WTC11 (cell line): ENCODE results near the gene OSBPL9. TPM values are rescaled to one million over a fixed set of nuclear protein-coding genes. Genes with fewer than 3 reads are reported as not detected.

Experiments used
- ATAC-seq: fragments of 200-7000 bp; cut with Tn5 transposase; 2 replicates; pipeline ENCODE4 v1.10.0; 2021; ENCODE audit warnings: mild to moderate bottlenecking, moderate library complexity
- CTCF ChIA-PET: fragments of 300-600 bp; sonication (Branson Sonifier 250); formaldehyde crosslinking; loops from one replicate; lab custom pipeline; 2021; ENCODE audit warnings: antibody characterized with exemption; lab: Charles Lee
- POLR2A ChIA-PET: fragments of 350-600 bp; sonication (Branson Sonifier 250); formaldehyde crosslinking; loops from one replicate; lab custom pipeline; 2021; ENCODE audit warnings: antibody characterized with exemption; lab: Charles Lee
- DNase-seq: peaks from one replicate; pipeline ENCODE4 v3.0.0; 2021; ENCODE audit warnings: low spot score
- H3K27ac Mint-ChIP-seq: 2 replicates; pipeline ENCODE4 v1.8.0; 2021; ENCODE audit warnings: mixed read lengths
- H3K27me3 Mint-ChIP-seq: 2 replicates; pipeline ENCODE4 v1.8.0; 2021; ENCODE audit warnings: low read depth, mild to moderate bottlenecking, moderate library complexity, mixed read lengths
- H3K36me3 Mint-ChIP-seq: 2 replicates; pipeline ENCODE4 v1.8.0; 2021; ENCODE audit warnings: mixed read lengths
- H3K4me1 Mint-ChIP-seq: 2 replicates; pipeline ENCODE4 v1.8.0; 2022; ENCODE audit warnings: mixed read lengths
- H3K4me3 Mint-ChIP-seq: 2 replicates; pipeline ENCODE4 v1.8.0; 2021; ENCODE audit warnings: mild to moderate bottlenecking, moderate library complexity, mixed read lengths
- H3K9me3 Mint-ChIP-seq: 2 replicates; pipeline ENCODE4 v1.8.0; 2021; ENCODE audit warnings: mixed read lengths
- AR ChIP-seq: fragments of 250-450 bp; sonication (Bioruptor Pico); IDR thresholded peaks from 2 replicates; pipeline ENCODE4 v1.9.0; 2021; ENCODE audit warnings: mild to moderate bottlenecking
- CDX4 ChIP-seq: fragments of 250-450 bp; sonication (Bioruptor Pico); IDR thresholded peaks from 2 replicates; pipeline ENCODE4 v1.9.0; 2021; ENCODE audit warnings: moderate library complexity, mild to moderate bottlenecking, inconsistent platforms, borderline replicate concordance
- EMX1 ChIP-seq: fragments of 250-450 bp; sonication (Bioruptor Pico); IDR thresholded peaks from 2 replicates; pipeline ENCODE4 v1.8.0; 2021; ENCODE audit warnings: mild to moderate bottlenecking
- ETV6 ChIP-seq: sonication (generic); formaldehyde crosslinking; IDR thresholded peaks from 2 replicates; pipeline ENCODE4 v1.8.1; 2022; ENCODE audit warnings: mild to moderate bottlenecking, missing genetic modification reagents
- FOXJ3 ChIP-seq: sonication (generic); formaldehyde crosslinking; IDR thresholded peaks from 2 replicates; pipeline ENCODE4 v1.9.0; 2021; ENCODE audit warnings: missing genetic modification reagents, mild to moderate bottlenecking, borderline replicate concordance
- FOXK1 ChIP-seq: sonication (generic); formaldehyde crosslinking; IDR thresholded peaks from 2 replicates; pipeline ENCODE4 v1.8.0; 2022; ENCODE audit warnings: mild to moderate bottlenecking, moderate library complexity, missing genetic modification reagents
- IRF2 ChIP-seq: sonication (generic); formaldehyde crosslinking; IDR thresholded peaks from 2 replicates; pipeline ENCODE4 v1.8.0; 2022; ENCODE audit warnings: low read depth, missing genetic modification reagents, borderline replicate concordance
- JUN ChIP-seq: sonication (generic); formaldehyde crosslinking; IDR thresholded peaks from 2 replicates; pipeline ENCODE4 v1.8.0; 2023; ENCODE audit warnings: mild to moderate bottlenecking, missing genetic modification reagents
- MYBL2 ChIP-seq: sonication (generic); formaldehyde crosslinking; IDR thresholded peaks from 2 replicates; pipeline ENCODE4 v1.8.1; 2023; ENCODE audit warnings: mild to moderate bottlenecking, moderate library complexity, missing genetic modification reagents
- NFATC4 ChIP-seq: fragments of 250-450 bp; sonication (Bioruptor Pico); IDR thresholded peaks from 2 replicates; pipeline ENCODE4 v1.9.0; 2021; ENCODE audit warnings: mild to moderate bottlenecking
- NR1H2 ChIP-seq: sonication (generic); formaldehyde crosslinking; IDR thresholded peaks from 2 replicates; pipeline ENCODE4 v1.9.0; 2021; ENCODE audit warnings: mild to moderate bottlenecking, moderate library complexity, missing genetic modification reagents
- RELA ChIP-seq: sonication (generic); formaldehyde crosslinking; IDR thresholded peaks from 2 replicates; pipeline ENCODE4 v1.8.1; 2022; ENCODE audit warnings: missing genetic modification reagents, mild to moderate bottlenecking, borderline replicate concordance
- RORB ChIP-seq: fragments of 250-450 bp; sonication (Bioruptor Pico); IDR thresholded peaks from 2 replicates; pipeline ENCODE4 v1.9.0; 2021; ENCODE audit warnings: mild to moderate bottlenecking
- SMAD4 ChIP-seq: sonication (generic); formaldehyde crosslinking; IDR thresholded peaks from 2 replicates; pipeline ENCODE4 v1.8.0; 2022; ENCODE audit warnings: mild to moderate bottlenecking, missing genetic modification reagents
- SOX15 ChIP-seq: fragments of 250-450 bp; sonication (Bioruptor Pico); IDR thresholded peaks from 2 replicates; pipeline ENCODE4 v1.9.0; 2021; ENCODE audit warnings: mild to moderate bottlenecking
- TEAD4 ChIP-seq: sonication (generic); formaldehyde crosslinking; IDR thresholded peaks from 2 replicates; pipeline ENCODE4 v1.8.0; 2022; ENCODE audit warnings: mild to moderate bottlenecking, missing genetic modification reagents
- USF1 ChIP-seq: sonication (generic); formaldehyde crosslinking; IDR thresholded peaks from 2 replicates; pipeline ENCODE4 v1.8.0; 2022; ENCODE audit warnings: mild to moderate bottlenecking, missing genetic modification reagents
- USF2 ChIP-seq: sonication (generic); formaldehyde crosslinking; IDR thresholded peaks from 2 replicates; pipeline ENCODE4 v1.8.1; 2023; ENCODE audit warnings: mild to moderate bottlenecking, missing genetic modification reagents, moderate library complexity
- ZBTB21 ChIP-seq: sonication (generic); formaldehyde crosslinking; IDR thresholded peaks from 2 replicates; pipeline ENCODE4 v1.8.1; 2023; ENCODE audit warnings: mild to moderate bottlenecking, missing genetic modification reagents, borderline replicate concordance
- ZNF219 ChIP-seq: sonication (generic); formaldehyde crosslinking; IDR thresholded peaks from 2 replicates; pipeline ENCODE4 v1.8.0; 2023; ENCODE audit warnings: missing genetic modification reagents, mild to moderate bottlenecking, borderline replicate concordance
- ZNF416 ChIP-seq: fragments of 250-450 bp; sonication (Bioruptor Pico); IDR thresholded peaks from 2 replicates; pipeline ENCODE4 v1.9.0; 2021; ENCODE audit warnings: mild to moderate bottlenecking, inconsistent platforms
- total RNA-seq: library from RNA; stranded (reverse); gene quantifications from 3 replicates; pipeline ENCODE4 v1.2.3, GENCODE V29; 2021
- TF ChIP-seq, protein P1 (sequence below): sonication (generic); formaldehyde crosslinking; IDR thresholded peaks from 2 replicates; pipeline ENCODE4 v1.8.0; 2022; ENCODE audit warnings: mild to moderate bottlenecking, missing genetic modification reagents
- TF ChIP-seq, protein P2 (sequence below): sonication (generic); formaldehyde crosslinking; IDR thresholded peaks from 2 replicates; pipeline ENCODE4 v1.8.0; 2022; ENCODE audit warnings: mild to moderate bottlenecking, missing genetic modification reagents
- TF ChIP-seq, protein P3 (sequence below): sonication (generic); formaldehyde crosslinking; conservative IDR thresholded peaks from 2 replicates; pipeline ENCODE4 v1.8.1; 2022; ENCODE audit warnings: mild to moderate bottlenecking, missing genetic modification reagents
- TF ChIP-seq, protein P4 (sequence below): fragments of 250-450 bp; sonication (Bioruptor Pico); IDR thresholded peaks from 2 replicates; pipeline ENCODE4 v1.9.0; 2021; ENCODE audit warnings: mild to moderate bottlenecking

OSBPL9 gene
- total RNA-seq, 1 experiment from 2014 or later, result 55.6 TPM

DNA sequence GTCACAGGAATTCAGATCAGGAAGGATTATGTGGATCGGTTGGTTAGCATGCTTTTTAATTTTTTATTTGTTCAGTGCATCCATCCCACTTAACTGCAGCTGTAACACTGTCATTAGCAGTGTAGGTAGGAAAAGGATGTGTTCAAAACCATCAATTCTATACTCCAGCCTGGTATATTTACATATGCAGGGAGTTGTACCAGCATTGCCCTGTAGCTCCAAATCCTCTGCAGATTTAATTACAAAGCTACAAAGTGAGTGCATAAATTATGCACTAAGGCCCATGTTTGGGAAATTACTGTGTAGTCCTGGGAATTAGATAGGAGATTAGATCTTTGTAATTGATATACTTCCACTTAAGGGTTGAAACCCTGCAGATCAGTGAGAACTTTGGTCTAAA lies 15.9 kb upstream of the OSBPL9 start:
- Mint-ChIP-seq H3K9me3 (no peaks in the 10 kb centered on the region), H3K4me3 (no peak overlapping the region), H3K36me3 (no peaks in the 10 kb centered on the region), H3K27ac (no peak overlapping the region)
- POLR2A ChIA-PET, result no interaction called here
- CTCF ChIA-PET, result no interaction called here
- DNase-seq, result no peak
- TF ChIP-seq NFATC4 (CRISPR knock-in tag), result no peak
- no peak for TF ChIP-seq AR
- TF ChIP-seq NR1H2 (CRISPR knock-in tag), result no peak
- no peak for TF ChIP-seq SMAD4 (CRISPR knock-in tag)
- TF ChIP-seq JUN, result no peak
- TF ChIP-seq MYBL2, result no peak
- TF ChIP-seq, protein P1, sequence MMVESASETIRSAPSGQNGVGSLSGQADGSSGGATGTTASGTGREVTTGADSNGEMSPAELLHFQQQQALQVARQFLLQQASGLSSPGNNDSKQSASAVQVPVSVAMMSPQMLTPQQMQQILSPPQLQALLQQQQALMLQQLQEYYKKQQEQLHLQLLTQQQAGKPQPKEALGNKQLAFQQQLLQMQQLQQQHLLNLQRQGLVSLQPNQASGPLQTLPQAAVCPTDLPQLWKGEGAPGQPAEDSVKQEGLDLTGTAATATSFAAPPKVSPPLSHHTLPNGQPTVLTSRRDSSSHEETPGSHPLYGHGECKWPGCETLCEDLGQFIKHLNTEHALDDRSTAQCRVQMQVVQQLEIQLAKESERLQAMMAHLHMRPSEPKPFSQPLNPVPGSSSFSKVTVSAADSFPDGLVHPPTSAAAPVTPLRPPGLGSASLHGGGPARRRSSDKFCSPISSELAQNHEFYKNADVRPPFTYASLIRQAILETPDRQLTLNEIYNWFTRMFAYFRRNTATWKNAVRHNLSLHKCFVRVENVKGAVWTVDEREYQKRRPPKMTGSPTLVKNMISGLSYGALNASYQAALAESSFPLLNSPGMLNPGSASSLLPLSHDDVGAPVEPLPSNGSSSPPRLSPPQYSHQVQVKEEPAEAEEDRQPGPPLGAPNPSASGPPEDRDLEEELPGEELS (CRISPR knock-in tag), result no peak
- TF ChIP-seq RELA (CRISPR knock-in tag), result no peak
- TF ChIP-seq, protein P2, sequence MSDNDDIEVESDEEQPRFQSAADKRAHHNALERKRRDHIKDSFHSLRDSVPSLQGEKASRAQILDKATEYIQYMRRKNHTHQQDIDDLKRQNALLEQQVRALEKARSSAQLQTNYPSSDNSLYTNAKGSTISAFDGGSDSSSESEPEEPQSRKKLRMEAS, result no peak
- TF ChIP-seq USF1, result no peak
- TF ChIP-seq, protein P3, sequence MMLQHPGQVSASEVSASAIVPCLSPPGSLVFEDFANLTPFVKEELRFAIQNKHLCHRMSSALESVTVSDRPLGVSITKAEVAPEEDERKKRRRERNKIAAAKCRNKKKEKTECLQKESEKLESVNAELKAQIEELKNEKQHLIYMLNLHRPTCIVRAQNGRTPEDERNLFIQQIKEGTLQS (CRISPR knock-in tag), result no peak
- TF ChIP-seq ZNF416 (CRISPR knock-in tag), result no peak
- TF ChIP-seq ZBTB21 (CRISPR knock-in tag), result no peak
- no peak for TF ChIP-seq SOX15 (CRISPR knock-in tag)
- no peak for TF ChIP-seq EMX1 (CRISPR knock-in tag)
- TF ChIP-seq, all 79 proteins: peak for 0
- Mint-ChIP-seq H3K27me3 (no peaks in the 10 kb centered on the region), H3K4me1 (peaks cover 8% of the 10 kb centered on the region; the same call in 1 of the 2 replicates)
- ATAC-seq, result no peak

DNA sequence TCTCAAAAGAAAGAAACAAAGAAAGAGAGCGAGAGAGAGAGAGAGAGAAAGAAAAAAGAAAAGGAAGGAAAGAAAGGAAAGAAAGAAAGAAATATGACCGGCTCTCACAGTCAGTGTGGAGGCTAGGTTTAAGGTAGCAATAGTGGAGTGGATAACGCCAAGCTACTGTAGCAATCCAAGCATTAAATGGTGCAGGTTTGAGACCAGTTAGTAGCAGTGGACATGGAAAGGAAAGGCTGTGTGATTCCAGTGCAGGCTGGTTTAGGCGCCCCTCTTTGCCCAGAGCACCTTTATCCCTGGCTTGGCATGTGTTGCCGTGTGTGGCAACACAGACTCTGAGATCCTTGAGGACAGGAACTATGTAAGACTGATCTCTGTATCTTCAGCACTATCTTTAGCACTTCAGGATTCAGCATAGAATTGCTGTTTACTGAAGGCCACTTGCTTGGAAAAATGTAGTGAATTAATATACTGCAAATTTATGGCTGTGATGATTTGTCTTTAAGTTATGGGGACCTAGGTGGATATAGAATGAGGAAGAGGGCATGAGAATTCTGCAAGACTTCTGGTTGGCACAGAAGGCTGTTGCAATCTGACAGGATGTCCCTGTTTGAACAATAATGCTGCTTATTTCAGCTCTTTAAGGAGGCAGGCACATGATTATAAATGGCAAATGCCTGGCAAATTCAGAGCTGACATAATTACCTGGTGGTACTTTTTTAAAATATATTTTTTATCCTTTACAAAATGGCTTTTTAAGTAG lies 10.8 kb upstream of the OSBPL9 start:
- Mint-ChIP-seq H3K9me3 (no peaks in the 10 kb centered on the region; the same call in 1 of the 2 replicates), H3K27me3 (no peaks in the 10 kb centered on the region), H3K27ac (no peak overlapping the region), H3K36me3 (no peaks in the 10 kb centered on the region), H3K4me1 (peaks cover 1% of the 10 kb centered on the region; the same call in 1 of the 2 replicates), H3K4me3 (no peak overlapping the region)
- ATAC-seq (no peak), DNase-seq (no peak)
- ChIA-PET POLR2A (no interaction called here), CTCF (no interaction called here)
- no peak for TF ChIP-seq TEAD4 (CRISPR knock-in tag)
- no peak for TF ChIP-seq ETV6 (CRISPR knock-in tag)
- no peak for TF ChIP-seq FOXJ3 (CRISPR knock-in tag)
- TF ChIP-seq, protein P2, result no peak
- no peak for TF ChIP-seq SMAD4 (CRISPR knock-in tag)
- no peak for TF ChIP-seq USF2 (CRISPR knock-in tag)
- TF ChIP-seq CDX4 (CRISPR knock-in tag), result no peak
- no peak for TF ChIP-seq NFATC4 (CRISPR knock-in tag)
- TF ChIP-seq USF1, result no peak
- TF ChIP-seq ZNF219 (CRISPR knock-in tag), result no peak
- no peak for TF ChIP-seq MYBL2
- no peak for TF ChIP-seq RORB (CRISPR knock-in tag)
- no peak for TF ChIP-seq FOXK1
- no peak for TF ChIP-seq IRF2 (CRISPR knock-in tag)
- TF ChIP-seq, protein P4, sequence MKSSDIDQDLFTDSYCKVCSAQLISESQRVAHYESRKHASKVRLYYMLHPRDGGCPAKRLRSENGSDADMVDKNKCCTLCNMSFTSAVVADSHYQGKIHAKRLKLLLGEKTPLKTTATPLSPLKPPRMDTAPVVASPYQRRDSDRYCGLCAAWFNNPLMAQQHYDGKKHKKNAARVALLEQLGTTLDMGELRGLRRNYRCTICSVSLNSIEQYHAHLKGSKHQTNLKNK (CRISPR knock-in tag), result no peak
- TF ChIP-seq, protein P3 (CRISPR knock-in tag), result no peak
